Activated CD8-positive, alpha-beta memory T cell treated with anti-CD3 and anti-CD28 coated beads for 1 hour (primary cell): ENCODE measurements around the gene PJVK.
"Not testable (repeated sequence)": the region's sequence is repeated elsewhere in the genome, so short reads cannot be mapped to it uniquely, and the experiment has no call there.

Experiments used
- DNase-seq, 2 donors: peaks; one replicate each; pipeline ENCODE4 v3.0.0-alpha.2; 2020; ENCODE audit warnings: low read depth in 1 of 2; ENCODE audit errors: extremely low read depth in 1 of 2

PJVK gene, protein sequence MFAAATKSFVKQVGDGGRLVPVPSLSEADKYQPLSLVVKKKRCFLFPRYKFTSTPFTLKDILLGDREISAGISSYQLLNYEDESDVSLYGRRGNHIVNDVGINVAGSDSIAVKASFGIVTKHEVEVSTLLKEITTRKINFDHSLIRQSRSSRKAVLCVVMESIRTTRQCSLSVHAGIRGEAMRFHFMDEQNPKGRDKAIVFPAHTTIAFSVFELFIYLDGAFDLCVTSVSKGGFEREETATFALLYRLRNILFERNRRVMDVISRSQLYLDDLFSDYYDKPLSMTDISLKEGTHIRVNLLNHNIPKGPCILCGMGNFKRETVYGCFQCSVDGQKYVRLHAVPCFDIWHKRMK

DNA sequence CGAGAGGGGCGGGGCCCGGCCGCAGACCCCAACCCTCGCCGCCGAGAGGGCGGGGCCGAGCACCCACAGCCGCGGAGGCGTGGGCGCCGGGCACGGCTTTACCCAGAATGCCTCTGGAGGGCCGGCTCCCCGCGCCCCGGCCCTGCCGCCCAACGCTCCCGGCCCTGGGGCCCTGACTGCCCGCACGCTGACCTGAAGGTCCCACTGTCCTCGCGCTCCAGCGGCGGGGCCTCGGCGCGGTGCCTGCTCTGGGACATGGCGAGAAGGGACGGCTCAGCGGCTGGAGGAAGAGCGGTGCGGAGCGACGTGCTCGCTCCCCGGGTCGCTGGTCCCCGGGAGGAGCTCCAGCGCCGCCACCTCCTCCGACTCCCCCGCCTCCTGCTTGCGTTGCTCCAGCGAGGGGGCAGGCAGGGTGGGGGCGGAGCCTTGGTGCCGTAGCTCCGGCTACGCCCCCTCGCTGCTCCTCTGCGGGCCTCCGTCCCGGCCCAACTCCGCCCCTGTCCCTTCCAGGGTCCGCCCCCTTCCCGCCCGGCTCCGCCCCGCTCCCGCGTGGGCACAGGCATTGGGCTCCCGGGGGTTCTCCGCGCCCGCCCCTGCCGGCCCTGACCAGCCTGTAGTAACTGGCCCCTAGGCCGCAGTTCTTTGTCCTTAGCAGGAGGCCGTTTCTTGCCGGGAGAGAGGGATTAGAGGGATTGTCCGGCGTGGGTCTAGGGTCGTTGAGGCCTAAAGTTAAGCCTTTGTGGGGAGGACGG, at the start of gene PJVK, which contains the start of gene PRKRA:
TSS of gene PJVK (plus strand) at position 605 of the 752 bp plus-strand sequence. CDS start 2,032 bp downstream, outside the sequence.
TSS of gene PRKRA (minus strand) at position 402 of the 752 bp plus-strand sequence. CDS start at position 257, 145 bp downstream.
- DNase-seq: peak; percentile 86 to 94

DNA sequence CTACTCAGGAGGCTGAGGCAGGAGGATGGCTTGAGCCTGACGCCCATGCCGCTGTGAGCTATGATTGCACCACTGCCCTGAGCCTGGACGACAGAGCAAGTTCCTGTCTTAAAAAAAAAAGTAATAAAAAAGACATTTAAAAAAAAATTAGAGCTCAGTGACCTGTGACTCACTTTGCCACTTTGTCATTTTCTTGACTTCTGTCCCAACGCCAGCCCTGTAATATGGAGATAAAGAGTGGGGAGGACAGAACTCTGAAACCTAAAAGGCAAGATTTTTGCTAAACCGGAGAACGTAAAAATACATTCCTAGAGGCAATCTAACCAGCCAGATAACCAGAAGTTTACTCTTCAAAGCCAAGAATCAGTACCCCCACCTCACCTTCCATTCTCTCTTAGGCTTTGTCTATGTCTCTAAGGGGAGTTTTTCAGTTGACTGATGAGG, 49.2 kb upstream of the PJVK start:
- DNase-seq: no peak

DNA sequence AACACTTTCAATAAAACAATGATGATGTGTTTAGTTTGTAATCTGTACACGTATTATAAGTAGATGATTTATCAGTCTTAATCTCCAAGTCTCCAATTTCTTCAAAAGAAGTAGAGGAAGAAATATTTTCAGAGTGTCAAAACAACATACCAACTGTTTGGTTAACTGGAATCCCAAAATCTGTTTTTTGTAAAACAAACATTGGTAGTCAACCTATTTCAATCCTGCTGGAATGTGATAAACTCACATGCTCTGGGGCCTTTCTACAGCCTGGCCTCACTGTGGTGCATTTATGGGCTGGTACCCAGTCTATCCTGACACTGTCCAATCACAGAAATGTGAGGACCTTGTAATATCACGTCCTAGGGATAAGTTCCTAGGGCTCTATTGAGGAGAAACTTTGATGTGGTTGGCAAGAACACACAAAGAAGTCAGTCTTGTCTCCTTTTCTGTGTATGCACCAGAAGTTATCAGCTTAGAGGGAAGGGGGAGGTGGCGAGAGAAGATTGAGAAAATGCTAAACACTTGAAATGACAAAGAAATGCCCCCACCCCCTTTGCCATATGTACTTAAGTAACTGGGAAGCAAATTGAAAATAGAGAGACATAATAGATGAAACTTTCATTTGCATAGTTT, 47.4 kb upstream of the PJVK start:
- no peak for DNase-seq

- no peak for DNase-seq
These were observed 46.8 kb upstream of the PJVK start for GRCh38 chr2:178404368-178404767.

DNA sequence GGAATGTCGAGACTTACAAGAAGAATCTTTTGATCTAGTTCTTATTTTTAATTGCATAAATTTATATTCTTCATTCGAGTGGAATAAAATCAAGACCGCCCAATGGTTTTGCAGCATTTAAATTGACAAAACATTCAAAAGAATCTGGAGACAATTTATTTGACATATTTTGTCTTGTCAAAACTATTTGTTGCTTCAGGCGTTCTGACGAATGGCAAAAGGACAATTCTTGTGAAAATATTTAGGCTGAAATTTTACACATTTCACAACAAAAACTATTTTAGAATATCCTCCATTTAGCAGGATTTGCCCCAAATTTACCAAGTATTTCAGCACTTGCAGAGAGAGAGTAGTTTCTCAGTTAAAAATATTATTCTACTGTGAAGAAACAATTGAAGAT, 41.9 kb upstream of the PJVK start:
- no peak for DNase-seq

- no peak for DNase-seq
These were observed 39.1 kb upstream of the PJVK start for GRCh38 chr2:178412047-178412446.

DNA sequence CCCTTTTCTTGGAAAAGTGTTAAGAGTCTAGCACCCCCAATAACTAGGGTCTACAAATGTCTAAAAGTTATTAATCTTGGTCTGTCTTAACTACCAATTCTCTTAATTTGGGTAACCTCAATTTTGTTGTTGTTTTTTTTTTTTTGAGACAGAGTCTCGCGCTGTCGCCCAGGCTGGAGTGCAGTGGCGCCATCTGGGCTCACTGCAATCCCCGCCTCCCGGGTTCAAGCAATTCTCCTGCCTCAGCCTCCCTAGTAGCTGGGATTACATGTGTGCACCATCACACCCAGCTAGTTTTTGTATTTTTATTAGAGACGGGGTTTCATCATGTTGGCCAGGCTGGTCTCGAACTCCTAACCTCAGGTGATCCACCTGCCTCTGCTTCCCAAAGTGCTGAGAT, 38.7 kb upstream of the PJVK start:
- not testable (repeated sequence) for DNase-seq

DNA sequence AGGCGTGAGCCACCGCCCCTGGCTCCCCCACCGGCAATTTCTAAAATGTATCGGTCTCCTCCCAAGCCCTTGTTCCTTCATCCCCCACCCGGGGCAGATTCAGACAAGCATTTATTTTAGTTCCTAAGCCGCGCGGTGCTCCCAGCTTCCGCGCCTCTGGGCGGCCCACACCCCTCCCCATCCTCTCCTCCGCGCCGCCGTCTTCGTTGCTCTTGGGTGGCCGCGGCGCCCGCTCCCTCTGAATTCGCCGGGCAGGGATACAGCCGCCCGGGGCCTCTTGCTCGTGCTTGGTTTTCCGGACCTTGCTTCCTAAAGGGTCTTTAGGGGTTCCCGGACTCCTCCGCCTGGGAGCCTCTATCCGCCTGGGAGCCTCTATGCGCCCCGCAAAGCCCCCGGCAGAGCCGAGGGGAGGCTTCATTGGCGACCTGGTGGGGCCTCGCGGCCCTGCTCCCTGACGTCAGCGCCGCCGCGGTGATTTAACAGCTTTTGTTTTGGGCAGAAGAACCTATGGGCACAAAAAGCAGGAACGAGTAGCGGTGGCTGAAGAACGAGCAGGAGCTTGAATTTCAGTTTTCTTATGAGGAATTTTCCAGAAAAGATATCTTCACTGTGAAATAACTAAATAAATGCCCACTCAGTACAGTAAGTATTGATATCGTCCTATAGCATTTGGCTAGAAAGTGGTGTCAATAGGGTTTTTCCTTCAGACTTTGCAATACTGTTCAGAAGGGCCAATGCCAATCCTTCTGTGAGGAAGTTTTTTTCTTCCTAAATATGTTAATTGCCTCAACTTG, 37.5 kb upstream of the PJVK start:
- peak; percentile 49 to 66 for DNase-seq

DNA sequence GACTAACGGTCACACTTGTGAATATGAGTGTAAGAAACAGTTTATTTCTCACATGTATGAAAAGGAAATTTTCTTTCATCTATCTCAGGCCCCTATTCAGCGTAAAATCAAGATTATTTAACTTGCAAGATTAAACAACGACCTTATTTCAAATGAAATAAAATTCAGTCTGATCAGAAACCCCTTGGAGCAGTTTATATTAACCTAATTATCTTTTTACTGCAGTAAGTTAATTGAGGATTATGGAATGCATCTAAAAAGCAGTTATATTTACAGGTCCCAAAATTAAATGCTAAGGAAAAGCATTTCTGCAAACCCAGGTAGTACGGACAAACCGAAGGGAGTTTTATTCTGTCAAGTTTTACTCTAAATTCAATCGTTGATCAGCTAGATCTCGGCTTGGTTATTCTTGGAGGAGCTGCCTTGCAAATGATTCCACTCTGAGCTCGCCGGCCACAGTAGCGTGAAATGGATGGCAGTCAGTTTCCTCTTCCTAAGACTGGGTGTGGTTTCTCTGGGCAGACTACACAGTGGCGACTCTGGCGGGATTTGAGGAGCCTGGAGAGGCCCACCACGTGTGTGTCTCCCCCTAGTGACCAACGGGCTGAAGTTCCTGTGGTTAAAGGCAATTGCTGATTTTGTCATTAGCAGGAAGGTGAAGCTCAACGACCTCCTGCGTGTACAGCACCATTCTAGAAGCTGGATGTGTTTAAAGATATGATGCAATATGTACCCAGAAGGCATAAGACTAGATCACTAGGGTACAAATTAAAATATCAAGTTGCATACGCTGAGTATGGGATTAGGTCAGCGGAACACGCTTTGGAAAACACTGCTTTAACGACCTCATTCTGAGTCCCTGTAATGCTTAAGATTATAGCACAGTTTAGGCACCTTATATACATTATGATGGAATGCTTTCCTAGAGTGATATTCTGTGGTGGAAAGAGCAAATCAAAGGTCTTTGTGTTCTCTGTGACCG, 36.6 kb upstream of the PJVK start:
- peak; percentile 45 to 50 for DNase-seq

DNA sequence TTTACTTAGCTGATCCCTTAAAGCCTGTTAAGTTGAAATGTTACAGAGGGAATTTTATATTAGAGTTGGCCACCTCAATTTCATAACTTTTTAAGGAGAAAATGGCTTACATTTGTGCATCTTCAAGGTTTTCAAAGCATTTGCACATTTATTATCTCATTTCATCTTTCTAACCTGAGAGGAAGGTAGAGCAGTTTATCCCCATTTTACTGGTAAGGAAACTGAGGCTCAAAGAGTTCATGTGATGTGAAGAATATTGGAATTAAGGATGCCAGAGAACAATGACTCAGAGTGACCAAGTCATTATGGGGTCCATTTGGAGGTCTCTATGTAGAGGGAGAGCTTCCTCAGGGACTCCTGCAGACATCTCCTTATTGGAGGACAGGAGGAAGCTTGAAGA, 35.2 kb upstream of the PJVK start:
- no peak for DNase-seq

GRCh38 chr2:178417916-178418315, 33.3 kb upstream of the PJVK start:
- DNase-seq: no peak

GRCh38 chr2:178418426-178418825, 32.8 kb upstream of the PJVK start:
- DNase-seq: no peak

GRCh38 chr2:178419123-178419522, 32.1 kb upstream of the PJVK start:
- DNase-seq: no peak

GRCh38 chr2:178420463-178420999, 30.6 kb upstream of the PJVK start:
- DNase-seq: no peak

DNA sequence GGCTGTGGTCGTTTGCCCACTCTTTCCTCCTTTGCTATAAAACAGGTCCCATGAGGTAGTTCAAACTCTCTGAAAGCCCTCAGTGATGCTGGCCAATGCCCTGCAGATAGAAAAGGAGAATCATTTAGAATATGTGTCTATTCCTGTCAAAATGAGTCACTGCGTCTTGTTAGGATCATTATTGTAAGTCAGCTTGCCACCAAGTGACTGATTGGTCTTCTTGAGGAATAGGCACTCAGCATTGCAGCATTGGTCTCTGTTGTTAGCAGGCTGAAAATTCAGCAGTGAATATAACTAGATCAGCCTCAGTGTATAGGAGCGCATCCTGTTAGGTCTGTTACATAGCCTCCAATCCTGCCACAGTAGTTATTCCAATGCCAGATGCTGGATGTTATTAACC, 29.1 kb upstream of the PJVK start:
- DNase-seq: no peak

DNA sequence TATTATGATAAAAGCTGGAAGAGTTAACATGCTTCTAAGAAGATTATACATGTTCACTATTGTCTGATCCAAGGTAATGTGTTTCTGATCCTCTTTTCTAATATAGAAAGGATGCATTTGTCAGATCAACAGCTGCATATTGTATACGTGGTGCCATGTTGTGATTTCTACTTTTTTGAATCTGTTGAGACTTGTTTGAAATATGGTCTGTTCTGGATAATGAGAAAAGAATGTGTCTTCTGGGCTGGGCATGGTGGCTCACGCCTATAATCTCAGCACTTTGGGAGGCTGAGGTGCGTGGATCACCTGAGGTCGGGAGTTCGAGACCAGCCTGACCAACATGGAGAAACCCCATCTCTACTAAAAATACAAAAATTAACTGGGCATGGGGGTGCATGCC, 27.4 kb upstream of the PJVK start:
- not testable (repeated sequence) for DNase-seq

- DNase-seq: no peak
These were observed 25.8 kb upstream of the PJVK start for GRCh38 chr2:178425255-178425827.

GRCh38 chr2:178426388-178426787, 24.8 kb upstream of the PJVK start:
- DNase-seq: no peak

GRCh38 chr2:178427458-178427857, 23.7 kb upstream of the PJVK start:
- DNase-seq: no peak
